Umbilical cord (tissue), 2 donors: ENCODE data around the gene SPDL1. TPM values are rescaled to one million over a fixed set of nuclear protein-coding genes. Genes with fewer than 3 reads are reported as not detected.
"Not testable (repeated sequence)": the region's sequence is repeated elsewhere in the genome, so short reads cannot be mapped to it uniquely, and the experiment has no call there.

Source experiments
- DNase-seq: peaks from one replicate; pipeline ENCODE4 v3.0.0-alpha.2; 2015; ENCODE audit warnings: low spot score
- total RNA-seq: library from RNA; depleted of rRNA; stranded (reverse); fragments of >200 nt; gene quantifications from one replicate; pipeline ENCODE4 v1.2.3, GENCODE V29; 2014; ENCODE audit warnings: low replicate concordance; ENCODE audit not compliant: insufficient read depth

Gene SPDL1
- total RNA-seq, 1 donor from 2014 or later, result 35.4 TPM

DNA sequence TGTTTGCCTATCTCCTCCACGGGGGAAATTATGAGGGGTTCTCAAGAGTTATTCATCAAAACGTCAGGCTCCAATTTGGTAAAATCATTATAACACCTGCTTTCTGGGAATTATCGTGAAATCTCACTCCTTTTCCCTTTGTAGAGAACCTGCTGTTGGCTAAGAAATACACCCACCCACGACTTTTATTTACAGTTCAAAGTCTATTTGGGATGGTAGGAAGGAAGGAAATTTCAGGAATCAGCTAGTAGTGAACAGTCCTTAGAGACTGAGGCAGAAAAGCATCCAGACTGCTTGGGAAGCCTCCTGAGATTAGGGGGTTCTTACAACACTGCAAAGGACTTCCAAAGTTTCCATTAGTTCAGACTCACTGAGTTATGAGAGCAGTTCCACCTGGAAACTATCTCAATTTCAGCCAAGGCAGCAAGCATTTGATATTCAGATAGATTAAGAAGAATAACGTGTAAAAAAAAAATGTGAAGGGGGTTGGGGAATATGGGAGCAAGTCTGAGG lies 9.4 kb upstream of the SPDL1 start:
- peak; percentile 49 for DNase-seq

DNA sequence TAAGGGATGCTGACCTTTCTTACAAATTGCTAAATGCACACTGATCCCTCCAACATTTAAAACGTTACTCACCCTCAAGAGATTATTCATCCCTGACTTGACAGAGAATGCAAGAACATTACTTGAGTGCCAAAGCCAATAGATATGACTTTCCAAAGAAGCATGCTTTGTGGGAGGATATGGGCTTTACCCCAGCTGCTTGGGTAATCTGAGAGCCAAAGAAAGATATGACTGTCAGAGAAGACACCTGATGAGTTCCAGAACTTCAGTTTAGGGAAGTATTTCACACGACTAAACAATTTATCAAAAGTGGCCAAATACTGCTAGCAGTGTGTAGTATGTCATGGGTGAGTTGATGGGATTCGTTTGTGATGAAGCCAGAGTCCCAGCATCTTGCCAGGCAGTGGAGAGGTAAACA lies 7.4 kb upstream of the SPDL1 start:
- peak; percentile 97 for DNase-seq

- DNase-seq, result peak; percentile 90
These were observed 5.6 kb upstream of the SPDL1 start for GRCh38 chr5:169577951-169578350.

- DNase-seq, result peak; percentile 91
These were observed 2.6 kb upstream of the SPDL1 start for GRCh38 chr5:169580964-169581363.

DNA sequence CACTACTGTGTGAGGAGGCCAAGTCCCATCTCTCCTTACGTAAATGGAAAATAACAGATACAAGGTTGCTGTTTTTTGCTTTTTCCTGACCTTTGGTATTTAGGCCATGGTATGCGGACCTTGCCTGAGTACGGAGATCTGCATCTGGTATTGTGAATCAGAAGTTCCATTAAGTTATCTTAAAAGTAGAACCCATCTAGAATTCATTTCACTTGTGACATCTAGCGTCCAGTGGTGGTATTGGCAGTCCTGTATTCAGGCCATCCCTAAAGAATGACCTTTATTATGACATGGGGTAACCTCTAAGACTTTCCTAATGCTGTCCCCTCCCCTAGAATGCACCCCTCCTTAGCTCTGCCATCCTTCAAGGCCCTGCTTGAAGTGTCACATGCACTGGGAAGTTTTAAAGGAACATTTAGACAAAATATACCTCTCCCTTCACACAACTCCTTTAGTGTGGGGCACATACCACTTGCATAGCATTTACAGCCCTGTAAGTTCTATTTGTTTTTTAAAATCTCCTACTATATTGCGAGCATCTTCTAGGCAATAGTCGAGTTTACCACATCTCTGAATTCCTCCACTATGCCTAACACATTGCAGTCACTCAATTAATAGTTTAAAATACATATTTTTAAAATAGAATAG lies 1.9 kb upstream of the SPDL1 start:
- DNase-seq, result peak; percentile 90

- DNase-seq, result no peak
These were observed 511 bp upstream of the SPDL1 start for GRCh38 chr5:169583101-169583423.

DNA sequence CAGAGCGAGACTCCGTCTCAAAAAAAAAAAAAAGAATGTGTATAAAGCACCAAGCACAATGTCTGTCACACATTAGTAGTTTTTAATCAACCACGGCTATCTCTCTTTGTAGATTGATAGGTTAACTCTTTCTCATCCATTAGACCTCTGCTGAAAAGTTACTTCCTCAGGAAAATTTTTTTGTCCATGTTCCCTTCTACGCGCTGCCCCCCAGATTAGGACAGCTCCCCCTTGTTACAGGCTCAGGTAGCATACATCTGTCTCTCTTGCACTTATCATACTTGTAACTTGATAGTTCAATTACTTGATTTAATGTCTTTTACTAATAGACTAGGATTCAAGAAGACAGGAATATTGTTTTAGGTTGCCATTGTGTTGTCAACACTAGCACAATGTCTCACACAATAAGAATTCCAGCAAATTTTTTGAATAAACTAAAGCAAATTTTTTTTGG lies 1.5 kb downstream of the SPDL1 start:
- no peak for DNase-seq

DNA sequence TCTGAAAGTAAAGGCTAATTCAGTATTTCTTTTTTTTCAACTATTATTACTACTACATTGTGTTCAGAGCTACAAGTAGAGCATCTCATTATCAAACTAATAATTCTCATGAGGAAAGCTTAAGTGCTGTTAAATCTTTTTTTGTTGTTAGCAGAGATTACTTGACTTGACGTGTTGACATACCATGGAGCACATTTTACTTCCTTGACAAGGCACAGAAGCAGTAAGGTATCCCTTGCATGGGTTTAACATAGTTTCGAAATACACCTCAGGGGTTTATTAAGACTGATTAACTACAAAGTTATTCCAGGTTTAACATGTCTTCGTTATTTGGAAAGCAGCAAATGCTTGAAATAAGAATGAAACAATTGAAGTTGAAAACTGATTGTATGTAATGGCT lies 7.0 kb downstream of the SPDL1 start:
- no peak for DNase-seq

DNA sequence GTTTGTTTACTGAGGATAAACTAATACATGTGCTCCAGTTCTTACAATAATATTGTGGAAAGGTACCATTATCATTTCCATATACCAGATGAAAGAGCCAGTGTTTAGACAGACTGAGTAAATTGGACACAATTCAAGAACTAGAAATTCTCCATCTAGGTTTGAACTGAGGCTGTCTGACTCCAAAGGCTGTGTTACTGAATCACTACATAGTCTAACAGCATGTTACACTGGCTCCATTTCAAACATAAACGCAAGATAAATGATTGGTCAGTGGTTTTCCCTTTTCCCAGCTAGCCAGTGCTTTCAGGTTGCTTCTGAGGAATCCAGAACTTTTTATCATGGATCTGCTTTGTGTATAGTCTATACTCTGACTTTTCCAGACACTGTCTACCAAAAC lies 8.1 kb downstream of the SPDL1 start:
- DNase-seq, result no peak

- no peak for DNase-seq
These were observed 9.5 kb downstream of the SPDL1 start for GRCh38 chr5:169592937-169593650.

DNA sequence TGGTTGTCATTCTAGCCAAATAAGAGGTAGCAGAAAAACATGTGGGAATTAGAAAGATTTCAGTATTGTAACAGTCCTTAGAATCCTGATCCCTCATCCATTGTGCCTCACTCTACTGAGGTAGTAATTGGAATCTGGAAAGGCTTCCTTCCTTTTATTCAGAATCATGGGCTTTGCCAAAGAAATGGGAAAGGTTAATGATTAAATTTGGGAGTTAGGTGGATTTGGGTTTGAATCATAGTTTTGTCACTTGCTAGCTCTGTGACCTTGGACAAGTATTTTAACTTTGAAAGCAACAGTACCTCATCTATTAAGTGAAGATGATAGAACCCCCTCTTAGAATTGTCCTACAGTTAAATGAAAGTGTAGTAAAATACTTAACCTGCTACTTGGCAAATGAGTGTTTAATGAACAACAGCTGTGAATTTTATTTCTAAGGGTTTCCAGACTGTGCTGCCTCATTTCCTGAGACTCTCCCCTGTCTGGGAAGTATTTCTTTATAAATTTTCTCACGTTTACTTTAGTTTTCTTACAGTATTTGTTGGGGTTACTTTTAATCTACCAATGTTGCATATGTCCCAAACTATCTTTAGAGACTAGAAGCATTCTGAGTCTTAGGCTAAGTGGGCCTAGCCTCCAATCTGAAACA lies 11.7 kb downstream of the SPDL1 start:
- no peak for DNase-seq

DNA sequence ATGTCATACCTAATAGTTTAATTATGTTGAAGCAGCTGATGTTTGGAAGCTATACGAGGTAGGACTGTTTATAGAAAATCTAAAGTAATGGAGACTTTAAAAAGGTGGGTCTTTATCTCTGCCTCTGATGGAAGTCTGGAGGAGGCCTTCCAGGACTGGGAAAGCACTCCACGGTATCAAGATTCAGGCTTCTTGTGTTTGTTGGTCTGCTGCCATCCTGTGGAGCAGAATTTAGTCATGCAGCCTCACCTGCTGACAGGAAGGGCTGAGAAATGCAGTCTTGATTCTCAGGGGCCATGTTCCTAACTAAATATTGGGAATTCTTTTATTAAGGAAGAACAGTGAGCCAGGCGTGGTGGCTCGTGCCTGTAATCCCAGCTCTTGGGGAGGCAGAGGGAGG lies 15.9 kb downstream of the SPDL1 start:
- DNase-seq, result no peak

DNA sequence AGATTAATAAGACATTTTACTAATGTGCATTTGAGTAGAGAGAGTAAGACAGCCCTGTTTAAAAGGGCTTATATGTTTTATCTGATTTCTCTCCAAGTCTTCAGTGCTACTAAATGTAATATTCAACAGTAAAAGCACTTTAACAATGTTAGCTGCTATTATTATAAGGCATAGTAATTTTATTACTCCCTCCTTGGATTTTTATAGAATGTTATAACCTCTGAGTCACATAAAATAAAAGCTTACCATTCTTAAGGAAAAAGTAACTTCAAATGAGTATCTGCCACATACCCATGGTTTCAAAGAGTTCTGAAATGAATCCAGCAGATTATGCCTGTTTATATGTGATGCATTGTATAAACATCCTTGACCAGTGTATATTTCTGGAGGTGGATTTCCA lies 19.0 kb downstream of the SPDL1 start:
- no peak for DNase-seq

- DNase-seq, result no peak
These were observed 22.7 kb downstream of the SPDL1 start for GRCh38 chr5:169606279-169606678.

GRCh38 chr5:169607882-169608281 lies 24.3 kb downstream of the SPDL1 start:
- DNase-seq, result no peak

DNA sequence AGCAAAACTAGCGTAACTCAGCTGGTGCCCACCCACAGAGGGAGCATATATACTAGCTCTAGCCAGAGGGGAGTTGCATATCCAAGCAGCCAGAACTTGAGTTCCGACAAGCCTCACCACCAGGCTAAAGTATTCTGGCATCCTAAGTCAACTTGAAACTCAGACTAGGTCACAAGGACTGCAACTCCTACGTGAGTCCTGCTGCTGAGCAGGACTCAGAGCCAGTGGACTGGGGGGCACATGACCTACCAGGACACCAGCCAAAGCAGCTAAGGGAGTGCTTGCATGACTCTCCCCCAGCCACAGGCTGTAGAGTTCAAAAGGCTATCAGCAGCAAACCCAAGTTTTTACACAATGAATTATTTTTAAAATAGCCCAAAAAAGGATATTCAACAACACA lies 26.1 kb downstream of the SPDL1 start:
- DNase-seq, result no peak

DNA sequence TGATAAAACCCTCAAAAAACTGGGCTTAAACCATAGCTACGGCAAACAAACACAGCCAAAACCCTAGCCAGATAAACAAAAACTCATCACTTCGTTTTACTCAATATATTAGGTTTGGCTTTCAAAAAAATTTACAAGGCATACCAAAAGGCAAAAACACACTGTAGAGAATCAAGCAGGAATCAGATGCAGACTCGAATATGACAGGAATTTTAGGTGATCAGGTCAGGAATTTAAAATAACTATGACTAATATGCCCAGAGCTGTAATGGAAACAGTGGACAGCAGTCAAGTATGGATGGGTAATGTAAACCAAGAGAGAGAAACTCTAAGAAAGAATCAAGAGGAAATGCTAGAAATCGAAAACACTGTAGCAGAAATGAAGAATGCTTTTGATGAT lies 27.0 kb downstream of the SPDL1 start:
- no peak for DNase-seq

GRCh38 chr5:169615561-169615960 lies 32.0 kb downstream of the SPDL1 start:
- DNase-seq, result no peak

- not testable (repeated sequence) for DNase-seq
These were observed 40.7 kb downstream of the SPDL1 start for GRCh38 chr5:169624307-169624706.

DNA sequence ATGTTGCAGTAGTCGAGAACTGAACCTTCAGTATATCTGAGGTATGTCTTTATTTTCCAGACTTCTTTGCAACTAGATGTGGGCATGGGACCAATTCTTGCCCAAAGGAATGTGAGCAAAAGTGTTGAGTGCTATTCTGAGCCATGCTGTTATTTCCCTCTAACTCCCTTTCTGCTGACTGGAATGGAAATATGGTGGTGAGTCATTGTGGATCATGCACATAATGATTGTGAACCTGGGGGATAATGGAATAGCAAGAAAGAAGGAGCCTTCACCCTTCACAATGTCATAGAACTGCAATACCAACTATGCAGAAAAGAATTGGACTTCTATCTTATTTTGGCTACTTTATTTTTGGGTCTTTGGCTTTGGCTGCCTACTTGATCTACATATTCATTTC lies 43.2 kb downstream of the SPDL1 start:
- DNase-seq, result peak; percentile 57

- DNase-seq, result no peak
These were observed 44.0 kb downstream of the SPDL1 start for GRCh38 chr5:169627551-169627950.

DNA sequence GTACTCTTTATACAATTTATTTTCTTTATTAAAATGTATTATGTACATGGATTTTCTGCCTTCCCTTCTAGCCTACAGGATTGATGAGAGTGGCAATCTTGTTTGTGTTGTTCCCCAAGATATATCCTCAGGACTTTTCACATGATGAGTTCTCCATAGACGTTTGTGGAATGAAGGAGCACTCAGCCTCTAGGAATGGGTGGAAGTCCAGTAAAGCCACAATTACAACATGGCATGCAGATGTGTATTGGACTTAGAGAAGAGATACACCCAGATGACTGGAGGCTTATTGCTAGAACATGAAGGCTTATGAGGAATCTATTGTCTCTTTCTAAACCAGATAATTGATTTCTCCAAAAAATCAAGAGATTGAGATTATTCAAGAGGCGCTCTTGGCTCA lies 45.3 kb downstream of the SPDL1 start:
- no peak for DNase-seq
